Uterus (tissue), 2 donors: ENCODE data around the gene RABGAP1L.

Source experiments
- CTCF ChIP-seq, 4 experiments: fragments of 200-600 bp in 2 of 4; fragments of 450-650 bp in 2 of 4; sonication (generic) in 2 of 4; IDR thresholded peaks; one replicate each; pipeline ENCODE4 v1.5.1; 2016 to 2019; ENCODE audit warnings: antibody characterized with exemption in 4 of 4, mild to moderate bottlenecking in 2 of 4, moderate library complexity in 1 of 4
- POLR2A ChIP-seq, 2 donors: fragments of 450-650 bp; IDR thresholded peaks; one replicate each; pipeline ENCODE4 v1.6.1; 2016; ENCODE audit warnings: antibody characterized with exemption in 2 of 2, mild to moderate bottlenecking in 1 of 2, moderate library complexity in 1 of 2

- TF ChIP-seq CTCF (IDR thresholded peaks at IDR 0.05) = no peak
- TF ChIP-seq POLR2A (IDR thresholded peaks at IDR 0.05) = no peak
Observed at GRCh38 chr1:174997041-174997440, 837.7 kb downstream of the RABGAP1L start.
